ENCODE results near the gene TSSK1B. TPM values are rescaled to one million over a fixed set of nuclear protein-coding genes. Genes with fewer than 3 reads are reported as not detected.

The TSSK1B gene
- total RNA-seq, 4 donors from 2014 or later: not detected

DNA sequence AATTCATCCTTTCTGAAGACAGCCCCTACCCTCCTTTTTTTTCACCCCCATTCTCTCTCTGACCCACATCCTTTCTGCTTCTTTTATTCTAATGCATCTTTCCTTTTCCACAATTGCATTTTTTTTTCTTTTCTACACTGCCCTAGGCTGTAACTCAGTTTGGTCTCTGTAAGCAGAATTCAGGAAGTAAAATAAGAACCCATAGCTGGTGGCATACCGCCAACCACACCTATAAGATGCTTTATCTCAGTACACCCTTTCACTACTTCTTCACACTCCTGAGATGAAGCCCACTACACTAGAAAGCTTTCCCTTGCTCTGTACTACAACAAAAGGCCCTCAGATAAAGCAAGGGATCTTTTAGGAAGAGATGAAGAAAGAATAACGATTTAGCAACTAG lies 16.1 kb upstream of the TSSK1B start:
- TF ChIP-seq, protein P1, sequence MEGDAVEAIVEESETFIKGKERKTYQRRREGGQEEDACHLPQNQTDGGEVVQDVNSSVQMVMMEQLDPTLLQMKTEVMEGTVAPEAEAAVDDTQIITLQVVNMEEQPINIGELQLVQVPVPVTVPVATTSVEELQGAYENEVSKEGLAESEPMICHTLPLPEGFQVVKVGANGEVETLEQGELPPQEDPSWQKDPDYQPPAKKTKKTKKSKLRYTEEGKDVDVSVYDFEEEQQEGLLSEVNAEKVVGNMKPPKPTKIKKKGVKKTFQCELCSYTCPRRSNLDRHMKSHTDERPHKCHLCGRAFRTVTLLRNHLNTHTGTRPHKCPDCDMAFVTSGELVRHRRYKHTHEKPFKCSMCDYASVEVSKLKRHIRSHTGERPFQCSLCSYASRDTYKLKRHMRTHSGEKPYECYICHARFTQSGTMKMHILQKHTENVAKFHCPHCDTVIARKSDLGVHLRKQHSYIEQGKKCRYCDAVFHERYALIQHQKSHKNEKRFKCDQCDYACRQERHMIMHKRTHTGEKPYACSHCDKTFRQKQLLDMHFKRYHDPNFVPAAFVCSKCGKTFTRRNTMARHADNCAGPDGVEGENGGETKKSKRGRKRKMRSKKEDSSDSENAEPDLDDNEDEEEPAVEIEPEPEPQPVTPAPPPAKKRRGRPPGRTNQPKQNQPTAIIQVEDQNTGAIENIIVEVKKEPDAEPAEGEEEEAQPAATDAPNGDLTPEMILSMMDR (IDR thresholded peaks at IDR 0.05; ENCODE audit: low read depth): no peak

DNA sequence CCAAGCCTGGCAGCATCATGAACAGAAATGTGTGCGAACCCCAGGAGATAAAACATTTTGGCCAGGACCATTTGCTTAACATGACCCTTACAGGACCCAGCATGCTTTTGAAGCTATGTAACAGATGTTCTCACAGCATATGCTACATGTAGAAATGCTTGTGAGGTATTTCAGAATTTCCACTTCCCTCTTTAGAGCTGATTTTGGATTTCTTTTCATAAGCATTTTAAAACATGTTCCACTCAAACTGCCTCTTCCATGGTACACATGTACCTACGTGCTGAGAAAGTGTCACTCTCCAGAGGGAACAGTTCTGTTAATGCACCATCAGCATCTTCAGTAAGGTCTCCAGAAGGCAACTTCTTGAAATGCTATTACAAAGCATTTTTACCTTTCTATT lies 15.7 kb upstream of the TSSK1B start:
- TF ChIP-seq, protein P1 (IDR thresholded peaks at IDR 0.05; ENCODE audit: low read depth): no peak

DNA sequence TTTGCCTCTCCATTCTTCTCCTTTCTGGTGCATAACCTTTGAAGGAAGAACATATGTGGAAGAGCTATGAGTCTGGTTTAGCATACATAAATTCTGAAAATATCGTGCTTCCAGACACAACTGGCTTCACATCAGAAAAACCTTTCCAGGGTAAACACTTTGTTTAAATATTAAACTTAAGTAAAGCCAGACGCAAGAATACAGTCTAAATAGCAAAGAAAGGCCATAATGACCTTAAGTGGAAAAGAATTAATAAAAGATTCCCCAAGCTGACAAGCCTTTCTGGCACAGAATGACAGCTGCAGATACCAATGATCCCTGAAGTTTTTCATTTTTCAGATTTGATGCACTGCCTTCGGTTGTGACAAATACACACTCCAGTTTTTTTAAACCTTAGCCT lies 13.5 kb upstream of the TSSK1B start:
- TF ChIP-seq, protein P1 (IDR thresholded peaks at IDR 0.05; ENCODE audit: low read depth): no peak

DNA sequence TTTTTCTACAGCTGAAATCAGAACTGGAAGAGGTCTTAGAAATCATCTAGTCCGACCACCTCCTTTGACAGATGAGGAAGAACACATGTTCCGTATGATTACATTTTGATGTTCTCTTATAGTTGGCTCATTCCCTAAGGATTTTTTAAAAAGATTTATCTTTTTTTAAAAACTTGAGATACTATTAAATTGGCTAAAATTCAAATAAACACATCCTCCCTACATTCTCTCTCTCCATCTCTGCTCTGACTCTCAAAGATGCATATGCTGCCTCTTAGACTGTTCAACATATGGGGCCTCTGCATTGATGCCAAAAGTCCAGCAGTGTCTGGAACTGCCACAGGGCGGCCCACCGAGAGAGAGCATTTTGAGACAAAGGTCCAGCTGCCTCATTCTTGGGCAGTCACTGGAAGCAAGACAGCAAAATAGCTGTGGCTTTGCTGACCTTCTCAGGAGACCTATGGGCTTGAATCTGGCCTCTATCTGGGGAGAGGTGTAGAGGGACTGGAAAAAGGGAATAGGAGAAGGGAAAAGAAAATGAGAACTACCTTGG lies 12.8 kb upstream of the TSSK1B start:
- TF ChIP-seq, protein P1 (IDR thresholded peaks at IDR 0.05; ENCODE audit: low read depth): no peak

DNA sequence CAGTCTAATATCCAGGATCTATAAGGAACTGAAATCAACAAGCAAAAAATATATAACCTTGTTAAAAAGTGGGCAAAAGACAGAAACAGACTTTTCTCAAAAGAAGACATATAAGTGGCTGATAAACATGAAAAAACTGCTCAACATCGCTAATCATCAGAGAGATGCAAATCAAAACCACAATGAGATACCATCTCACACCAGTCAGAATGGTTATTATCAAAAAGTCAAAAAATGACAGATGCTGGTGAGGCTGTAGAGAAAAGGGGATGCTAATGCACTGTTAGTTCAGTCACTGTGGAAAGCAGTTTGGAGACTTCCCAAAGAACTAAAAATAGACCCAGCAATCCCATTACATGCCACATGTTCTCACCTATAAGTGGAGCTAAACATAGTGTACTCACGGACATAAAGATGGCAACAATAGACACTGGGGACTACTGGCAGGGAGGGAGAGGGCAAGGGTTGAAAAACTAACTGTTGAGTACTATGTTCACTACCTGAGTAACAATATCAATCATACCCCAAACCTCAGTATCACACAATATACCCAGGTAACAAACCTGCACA lies 11.7 kb upstream of the TSSK1B start:
- TF ChIP-seq, protein P1 (IDR thresholded peaks at IDR 0.05; ENCODE audit: low read depth): no peak

DNA sequence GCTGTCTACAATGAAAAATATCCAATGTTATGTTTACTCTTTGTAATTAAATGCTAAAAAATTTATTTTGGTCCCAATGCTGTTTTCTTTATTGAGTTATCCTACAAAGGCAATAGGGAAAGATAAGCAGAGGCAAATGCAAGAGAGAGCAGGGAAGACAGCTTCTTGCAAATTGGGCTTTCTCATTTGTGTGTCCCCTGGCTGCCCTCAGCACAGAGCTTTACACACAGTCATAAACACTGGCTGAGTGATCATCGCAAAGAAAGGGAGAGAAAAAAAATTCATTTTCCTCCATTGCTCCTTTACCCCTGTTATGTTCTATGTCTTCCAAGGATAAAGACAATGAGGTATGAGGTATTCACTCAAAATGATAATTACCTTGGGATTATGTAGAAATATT lies 2.3 kb upstream of the TSSK1B start:
- TF ChIP-seq, protein P1 (IDR thresholded peaks at IDR 0.05; ENCODE audit: low read depth): no peak

DNA sequence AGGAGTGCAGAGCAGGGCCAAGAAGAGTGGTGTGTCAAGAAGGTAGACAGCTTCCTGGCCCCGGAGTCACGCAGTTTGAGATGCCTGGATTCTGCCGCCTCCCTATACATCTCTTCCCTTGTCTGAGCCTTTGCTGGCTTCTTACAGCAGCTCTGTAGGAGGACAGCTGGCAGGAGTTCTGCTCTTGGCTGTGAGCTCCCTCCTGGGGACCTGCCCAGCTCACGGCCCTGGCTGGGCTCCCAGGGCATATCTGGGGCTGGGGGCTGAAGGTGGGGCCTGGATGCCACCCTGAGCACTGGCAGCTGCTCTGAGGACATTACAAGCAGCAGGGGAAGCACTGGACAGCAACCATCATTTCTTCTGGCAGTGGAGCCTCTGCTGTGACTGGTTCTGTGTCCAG lies 786 bp upstream of the TSSK1B start:
- TF ChIP-seq, protein P1 (IDR thresholded peaks at IDR 0.05; ENCODE audit: low read depth): no peak

Data from subcutaneous adipose tissue (tissue), 4 donors.